Activated CD8-positive, alpha-beta T cell treated with anti-CD3 and anti-CD28 coated beads for 36 hours (primary cell): ENCODE results near the gene VAV1. TPM values are rescaled to one million over a fixed set of nuclear protein-coding genes. Genes with fewer than 3 reads are reported as not detected.
"Not testable (repeated sequence)": the region's sequence is repeated elsewhere in the genome, so short reads cannot be mapped to it uniquely, and the experiment has no call there.

Experiments used
- ATAC-seq: fragments of 200-7000 bp; cut with Tn5 transposase; one replicate; pipeline ENCODE4 v1.10.0; 2021; ENCODE audit warnings: mild to moderate bottlenecking, moderate library complexity
- CTCF ChIA-PET: fragments of 350-600 bp; sonication (Branson Sonifier 250); formaldehyde crosslinking; loops from one replicate; lab custom pipeline; 2021; ENCODE audit warnings: antibody characterized with exemption; lab: Charles Lee
- POLR2A ChIA-PET: fragments of 350-600 bp; sonication (Branson Sonifier 250); formaldehyde crosslinking; loops from one replicate; lab custom pipeline; 2021; ENCODE audit warnings: antibody characterized with exemption; lab: Charles Lee
- DNase-seq: peaks from one replicate; pipeline ENCODE4 v3.0.0-alpha.2; 2020
- H3K27ac Mint-ChIP-seq: one replicate; pipeline ENCODE4 v1.8.0; 2021; ENCODE audit warnings: mild to moderate bottlenecking, mixed read lengths
- H3K27me3 Mint-ChIP-seq: one replicate; pipeline ENCODE4 v1.8.0; 2021; ENCODE audit warnings: mixed read lengths
- H3K36me3 Mint-ChIP-seq: one replicate; pipeline ENCODE4 v1.8.0; 2021; ENCODE audit warnings: low read depth, mixed read lengths
- H3K4me1 Mint-ChIP-seq: one replicate; pipeline ENCODE4 v1.8.0; 2021; ENCODE audit warnings: low read depth, mixed read lengths
- H3K4me3 Mint-ChIP-seq: one replicate; pipeline ENCODE4 v1.8.0; 2021; ENCODE audit warnings: mild to moderate bottlenecking, moderate library complexity, mixed read lengths
- H3K9me3 Mint-ChIP-seq: one replicate; pipeline ENCODE4 v1.8.0; 2021; ENCODE audit warnings: mixed read lengths
- intact Hi-C: fragments of 100-400 bp; cut with micrococcal nuclease; formaldehyde crosslinking; loops from one replicate; pipeline ENCODE4 v1.10.0; 2022
- total RNA-seq, 2 experiments: library from RNA; stranded (reverse); gene quantifications; one replicate each; pipeline ENCODE4 v1.2.3, GENCODE V29; 2021
- TF ChIP-seq, protein P1 (sequence below): fragments of 200-600 bp; IDR thresholded peaks from one replicate; pipeline ENCODE4 v1.8.0; 2022; ENCODE audit warnings: antibody characterized with exemption, mild to moderate bottlenecking

VAV1 gene
- total RNA-seq, 2 experiments from 2014 or later: 61.7 to 65.4 TPM

DNA sequence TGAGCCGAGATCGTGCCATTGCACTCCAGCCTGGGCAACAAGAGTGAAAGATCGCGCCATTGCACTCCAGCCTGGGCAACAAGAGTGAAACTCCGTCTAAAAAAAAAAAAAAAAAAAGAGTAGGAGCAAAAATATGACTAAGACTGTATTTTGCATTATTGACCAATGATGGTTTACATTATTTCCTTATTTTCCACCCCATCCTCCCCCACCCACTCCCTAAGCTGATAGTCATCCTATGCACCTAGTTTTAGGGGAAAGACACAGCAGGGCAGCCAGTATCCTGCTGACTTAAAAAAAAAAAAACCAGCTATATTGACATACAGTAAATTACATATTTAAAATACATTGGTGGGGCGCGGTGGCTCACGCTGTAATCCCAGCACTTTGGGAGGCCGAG, 25.1 kb downstream of the VAV1 start:
- Mint-ChIP-seq H3K27ac (peak overlapping the region; percentile 34), H3K27me3 (no peaks in the 10 kb centered on the region), H3K4me3 (no peak overlapping the region), H3K4me1 (peaks cover 72% of the 10 kb centered on the region), H3K9me3 (peaks cover 10% of the 10 kb centered on the region), H3K36me3 (peaks cover 50% of the 10 kb centered on the region)
- DNase-seq: peak; percentile 14
- intact Hi-C loops: no loop called here
- ChIA-PET CTCF (interaction anchor here (1.5 kb wide), 1 partner anchor 66 kb away, joined by 4 read pairs; no protein-coding TSS in a partner anchor), POLR2A (interaction anchor here (0.6 to 1.4 kb wide), 2 partner anchors 16 to 295 kb away, joined by 3 to 6 read pairs; no protein-coding TSS in a partner anchor)
- ATAC-seq: no peak
- TF ChIP-seq, protein P1, sequence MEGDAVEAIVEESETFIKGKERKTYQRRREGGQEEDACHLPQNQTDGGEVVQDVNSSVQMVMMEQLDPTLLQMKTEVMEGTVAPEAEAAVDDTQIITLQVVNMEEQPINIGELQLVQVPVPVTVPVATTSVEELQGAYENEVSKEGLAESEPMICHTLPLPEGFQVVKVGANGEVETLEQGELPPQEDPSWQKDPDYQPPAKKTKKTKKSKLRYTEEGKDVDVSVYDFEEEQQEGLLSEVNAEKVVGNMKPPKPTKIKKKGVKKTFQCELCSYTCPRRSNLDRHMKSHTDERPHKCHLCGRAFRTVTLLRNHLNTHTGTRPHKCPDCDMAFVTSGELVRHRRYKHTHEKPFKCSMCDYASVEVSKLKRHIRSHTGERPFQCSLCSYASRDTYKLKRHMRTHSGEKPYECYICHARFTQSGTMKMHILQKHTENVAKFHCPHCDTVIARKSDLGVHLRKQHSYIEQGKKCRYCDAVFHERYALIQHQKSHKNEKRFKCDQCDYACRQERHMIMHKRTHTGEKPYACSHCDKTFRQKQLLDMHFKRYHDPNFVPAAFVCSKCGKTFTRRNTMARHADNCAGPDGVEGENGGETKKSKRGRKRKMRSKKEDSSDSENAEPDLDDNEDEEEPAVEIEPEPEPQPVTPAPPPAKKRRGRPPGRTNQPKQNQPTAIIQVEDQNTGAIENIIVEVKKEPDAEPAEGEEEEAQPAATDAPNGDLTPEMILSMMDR: no peak

DNA sequence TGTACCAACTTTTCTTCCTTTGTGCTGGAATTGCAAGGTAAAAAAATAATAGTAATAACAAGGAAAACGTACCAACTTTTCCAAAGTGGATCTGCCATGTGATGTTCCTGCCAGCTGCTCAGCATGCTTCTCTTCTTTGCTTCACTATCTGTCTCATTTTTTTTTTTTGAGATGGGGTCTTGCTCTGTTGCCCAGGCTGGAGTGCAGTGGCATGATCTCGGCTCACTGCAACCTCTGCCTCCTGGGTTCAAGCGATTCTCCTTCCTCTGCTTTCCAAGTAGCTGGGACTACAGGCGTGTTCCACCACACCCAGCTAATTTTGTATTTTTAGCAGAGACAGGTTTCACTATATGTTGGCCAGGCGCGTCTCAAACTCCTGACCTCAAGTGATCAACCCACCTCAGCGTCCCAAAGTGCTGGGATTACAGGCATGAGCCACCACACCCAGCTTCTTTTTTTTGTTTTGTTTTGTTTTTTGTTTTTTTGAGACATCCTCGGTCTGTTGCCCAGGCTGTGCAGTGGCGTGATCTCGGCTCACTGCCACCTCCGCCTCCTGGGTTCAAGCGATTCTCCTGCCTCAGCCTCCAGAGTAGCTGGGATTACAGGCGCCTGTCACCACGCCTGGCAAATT, 27.8 kb downstream of the VAV1 start:
- intact Hi-C loops: loop anchor here (5.0 kb wide), 1 partner anchor 33 kb away; the partner anchor contains the start of gene SH2D3A
- peaks cover 38% of the 10 kb centered on the region for H3K36me3 Mint-ChIP-seq
- not testable (repeated sequence) for H3K27me3 Mint-ChIP-seq, ATAC-seq, H3K9me3 Mint-ChIP-seq
- H3K4me3 Mint-ChIP-seq: peak overlapping the region; percentile 95
- H3K4me1 Mint-ChIP-seq: peaks cover 62% of the 10 kb centered on the region
- peak overlapping the region; percentile 93 for H3K27ac Mint-ChIP-seq
- POLR2A ChIA-PET: interaction anchor here (1.0 to 5.4 kb wide), 7 partner anchors 9 to 87 kb away, joined by 3 to 45 read pairs (median 8); partner anchors contain the start of genes ADGRE1 and VAV1
- CTCF ChIA-PET: interaction anchor here (0.8 to 3.0 kb wide), 5 partner anchors 14 to 138 kb away, joined by 3 to 16 read pairs (median 5); partner anchors contain the start of gene VAV1
- DNase-seq: peak; percentile 32

DNA sequence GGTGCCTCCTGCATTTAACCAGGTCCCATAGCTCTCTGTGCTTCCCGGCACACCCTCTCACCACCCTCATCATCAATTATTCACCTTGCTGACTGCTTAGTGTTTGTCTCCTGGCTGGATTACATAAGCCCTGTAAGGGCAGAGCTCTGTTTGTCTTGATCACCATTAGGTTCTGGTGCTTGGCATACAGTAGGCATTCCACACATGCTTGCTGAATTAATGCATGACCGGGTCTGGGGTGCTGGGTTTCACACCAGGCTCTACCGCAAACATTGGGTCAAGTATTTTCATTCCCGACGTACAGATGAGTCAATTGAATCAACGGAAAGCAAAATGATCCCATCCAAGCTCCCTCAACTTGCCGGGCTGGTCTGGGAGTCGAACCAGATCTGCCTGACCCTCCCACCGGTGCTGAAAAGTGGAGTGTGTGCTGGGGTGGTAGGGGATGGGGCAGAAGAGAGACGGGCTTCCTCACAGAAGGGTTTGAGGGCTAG, 28.5 kb downstream of the VAV1 start:
- H3K4me1 Mint-ChIP-seq: peaks cover 57% of the 10 kb centered on the region
- POLR2A ChIA-PET: interaction anchor here (0.9 to 5.4 kb wide), 11 partner anchors 10 to 140 kb away, joined by 3 to 45 read pairs (median 4); partner anchors contain the start of genes ADGRE1 and VAV1
- H3K4me3 Mint-ChIP-seq: peak overlapping the region; percentile 95
- TF ChIP-seq, protein P1: no peak
- no peak for ATAC-seq
- intact Hi-C loops: loop anchor here (5.0 kb wide), 1 partner anchor 34 kb away; the partner anchor contains the start of gene SH2D3A
- H3K9me3 Mint-ChIP-seq: no peaks in the 10 kb centered on the region
- CTCF ChIA-PET: interaction anchor here (0.6 to 3.0 kb wide), 5 partner anchors 19 to 139 kb away, joined by 3 to 16 read pairs (median 5); partner anchors contain the start of genes GPR108 and VAV1
- no peaks in the 10 kb centered on the region for H3K27me3 Mint-ChIP-seq
- peak overlapping the region; percentile 93 for H3K27ac Mint-ChIP-seq
- H3K36me3 Mint-ChIP-seq: peaks cover 33% of the 10 kb centered on the region
- DNase-seq: peak; percentile 38

DNA sequence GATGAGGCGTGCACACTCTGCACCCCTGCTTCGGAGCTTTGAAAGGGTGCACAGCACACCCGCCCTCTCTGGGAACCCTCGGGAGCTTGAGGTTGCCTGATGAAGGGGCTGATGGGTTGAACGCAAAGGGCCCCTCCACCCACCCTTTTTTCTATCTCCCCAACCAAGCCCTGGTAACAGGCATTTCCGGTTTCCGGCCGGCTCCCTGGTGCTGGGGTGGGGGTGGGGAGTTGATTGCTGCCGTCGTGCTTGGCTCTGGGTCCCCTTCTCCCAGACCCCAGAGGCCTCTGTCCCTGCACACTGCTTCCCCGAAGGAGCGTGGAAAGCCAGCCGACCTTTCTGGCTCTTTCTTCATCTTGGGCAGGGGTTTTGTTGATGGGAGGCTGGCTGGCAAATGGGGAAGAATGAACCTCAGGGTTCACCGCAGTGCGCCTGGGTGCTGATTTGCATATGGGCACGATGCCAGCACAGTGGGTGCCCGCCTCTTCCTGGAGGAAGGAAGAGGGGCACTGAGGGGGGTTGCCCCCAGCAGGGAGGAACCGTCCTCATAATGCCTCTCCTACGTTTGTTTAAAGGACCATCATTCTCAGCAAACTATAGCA, 29.1 kb downstream of the VAV1 start:
- TF ChIP-seq, protein P1: no peak
- peak; percentile 91 for DNase-seq
- intact Hi-C loops: loop anchor here (5.0 kb wide), 1 partner anchor 34 kb away; the partner anchor contains the start of gene SH2D3A
- peak; percentile 74 for ATAC-seq
- Mint-ChIP-seq H3K27ac (peak overlapping the region; percentile 93), H3K4me3 (peak overlapping the region; percentile 95), H3K36me3 (peaks cover 33% of the 10 kb centered on the region), H3K27me3 (no peaks in the 10 kb centered on the region), H3K4me1 (peaks cover 56% of the 10 kb centered on the region), H3K9me3 (no peaks in the 10 kb centered on the region)
- CTCF ChIA-PET: interaction anchor here (0.6 to 3.0 kb wide), 6 partner anchors 18 to 140 kb away, joined by 3 to 16 read pairs (median 7); partner anchors contain the start of genes GPR108 and VAV1
- POLR2A ChIA-PET: interaction anchor here (0.9 to 5.4 kb wide), 13 partner anchors 9 to 140 kb away, joined by 3 to 45 read pairs (median 4); partner anchors contain the start of genes ADGRE1, SH2D3A and VAV1
